GM21515 (cell line): ENCODE measurements around the gene TENT4B.
"Not testable (repeated sequence)": the region's sequence is repeated elsewhere in the genome, so short reads cannot be mapped to it uniquely, and the experiment has no call there.

Experiments used
- ATAC-seq: cut with Tn5 transposase; IDR thresholded peaks from one replicate; pipeline ENCODE4 v1.9.1; 2021; ENCODE audit not compliant: unreplicated experiment

TENT4B gene

GRCh38 chr16:50152807-50153595 is at the start of gene TENT4B:
TENT4B (plus strand) TSS chr16:50153306; CDS start chr16:50153622, 316 bp downstream.
- peak; percentile 73 for ATAC-seq

- ATAC-seq: no peak
These were observed 49.3 kb upstream of the TENT4B start for GRCh38 chr16:50103764-50104163.

- no peak for ATAC-seq
These were observed 38.6 kb upstream of the TENT4B start for GRCh38 chr16:50114357-50115129.

- no peak for ATAC-seq
These were observed 32.4 kb upstream of the TENT4B start for GRCh38 chr16:50120711-50121110.

- ATAC-seq: no peak
These were observed 31.8 kb upstream of the TENT4B start for GRCh38 chr16:50121278-50121677.

GRCh38 chr16:50121721-50122445 is 31.2 kb upstream of the TENT4B start:
- peak; percentile 65 for ATAC-seq

- ATAC-seq: no peak
These were observed 29.7 kb upstream of the TENT4B start for GRCh38 chr16:50123417-50123816.

GRCh38 chr16:50124769-50125168 is 28.3 kb upstream of the TENT4B start:
- ATAC-seq: no peak

- ATAC-seq: no peak
These were observed 26.9 kb upstream of the TENT4B start for GRCh38 chr16:50126183-50126582.

GRCh38 chr16:50132571-50132970 is 20.5 kb upstream of the TENT4B start:
- not testable (repeated sequence) for ATAC-seq

GRCh38 chr16:50133214-50133613 is 19.9 kb upstream of the TENT4B start:
- ATAC-seq: no peak

- no peak for ATAC-seq
These were observed 16.7 kb upstream of the TENT4B start for GRCh38 chr16:50136399-50136798.

- no peak for ATAC-seq
These were observed 15.8 kb upstream of the TENT4B start for GRCh38 chr16:50137268-50137667.

GRCh38 chr16:50139580-50139979 is 13.5 kb upstream of the TENT4B start:
- ATAC-seq: no peak

- ATAC-seq: no peak
These were observed 8.9 kb upstream of the TENT4B start for GRCh38 chr16:50144211-50144610.

GRCh38 chr16:50146479-50147435 is 6.3 kb upstream of the TENT4B start:
- ATAC-seq: no peak

- ATAC-seq: no peak
These were observed 1.8 kb upstream of the TENT4B start for GRCh38 chr16:50151322-50151721.

GRCh38 chr16:50151756-50152155 is 1.4 kb upstream of the TENT4B start:
- ATAC-seq: no peak

GRCh38 chr16:50152351-50152806 is 727 bp upstream of the TENT4B start:
- peak; percentile 55 for ATAC-seq
